Neutrophil (primary cell): ENCODE measurements around the gene FAM13C.

Experiments used
- H3K27ac ChIP-seq: fragments of 200-600 bp; sonication (generic); 2 replicates; pipeline ENCODE4 v1.5.1; 2016; ENCODE audit warnings: mild to moderate bottlenecking, moderate library complexity
- H3K27me3 ChIP-seq: fragments of 200-600 bp; sonication (generic); 2 replicates; pipeline ENCODE4 v1.6.0; 2016; ENCODE audit warnings: mild to moderate bottlenecking
- H3K36me3 ChIP-seq: fragments of 200-600 bp; sonication (generic); 2 replicates; pipeline ENCODE4 v1.5.1; 2017
- H3K4me1 ChIP-seq, 2 experiments: fragments of 200-600 bp in 1 of 2; sonication (generic) in 1 of 2; 1 replicate in 1 of 2; 2 replicates in 1 of 2; pipeline versions ENCODE4 v1.5.1 to v1.6.1; 2013 to 2016; ENCODE audit warnings: low read depth in 1 of 2, low read length in 1 of 2, mild to moderate bottlenecking in 1 of 2, moderate library complexity in 1 of 2; ENCODE audit not compliant: control insufficient read depth in 1 of 2, insufficient read depth in 1 of 2
- H3K4me3 ChIP-seq, 2 experiments: fragments of 200-600 bp in 1 of 2; sonication (generic) in 1 of 2; 1 replicate in 1 of 2; 2 replicates in 1 of 2; pipeline ENCODE4 v1.5.1; 2013 to 2016; ENCODE audit warnings: low read depth in 1 of 2, low read length in 1 of 2, mild to moderate bottlenecking in 1 of 2, moderate library complexity in 1 of 2
- H3K9me3 ChIP-seq: fragments of 200-600 bp; sonication (generic); 2 replicates; pipeline ENCODE4 v1.5.1; 2016
- CTCF ChIP-seq: fragments of 200-600 bp; sonication (generic); IDR thresholded peaks from 2 replicates; pipeline ENCODE4 v1.5.1; 2016; ENCODE audit warnings: antibody characterized with exemption

Gene FAM13C

GRCh38 chr10:59300386-59300785 is 62.0 kb downstream of the FAM13C start:
- no peak for TF ChIP-seq CTCF
- no peaks in the 10 kb centered on the region for H3K27me3 ChIP-seq
- no peak overlapping the region for H3K4me3 ChIP-seq
- no peaks in the 10 kb centered on the region for H3K36me3 ChIP-seq
- no peaks in the 10 kb centered on the region for H3K4me1 ChIP-seq
- H3K9me3 ChIP-seq, result no peaks in the 10 kb centered on the region
- no peak overlapping the region for H3K27ac ChIP-seq

GRCh38 chr10:59299933-59300332 is 62.4 kb downstream of the FAM13C start:
- H3K9me3 ChIP-seq, result no peaks in the 10 kb centered on the region
- no peak overlapping the region for H3K27ac ChIP-seq
- no peak overlapping the region for H3K4me3 ChIP-seq
- no peaks in the 10 kb centered on the region for H3K36me3 ChIP-seq
- H3K27me3 ChIP-seq, result no peaks in the 10 kb centered on the region
- no peaks in the 10 kb centered on the region for H3K4me1 ChIP-seq
- no peak for TF ChIP-seq CTCF

GRCh38 chr10:59290448-59290847 is 71.9 kb downstream of the FAM13C start:
- no peak for TF ChIP-seq CTCF
- H3K4me1 ChIP-seq, result no peaks in the 10 kb centered on the region
- no peaks in the 10 kb centered on the region for H3K27me3 ChIP-seq
- no peak overlapping the region for H3K4me3 ChIP-seq
- H3K9me3 ChIP-seq, result no peaks in the 10 kb centered on the region
- H3K36me3 ChIP-seq, result no peaks in the 10 kb centered on the region
- no peak overlapping the region for H3K27ac ChIP-seq

GRCh38 chr10:59289853-59290252 is 72.5 kb downstream of the FAM13C start:
- TF ChIP-seq CTCF, result no peak
- Histone ChIP-seq H3K27ac (no peak overlapping the region), H3K4me3 (no peak overlapping the region), H3K4me1 (no peaks in the 10 kb centered on the region), H3K9me3 (no peaks in the 10 kb centered on the region), H3K36me3 (no peaks in the 10 kb centered on the region), H3K27me3 (no peaks in the 10 kb centered on the region)

- Histone ChIP-seq H3K4me3 (no peak overlapping the region), H3K36me3 (no peaks in the 10 kb centered on the region), H3K27me3 (no peaks in the 10 kb centered on the region), H3K9me3 (no peaks in the 10 kb centered on the region), H3K4me1 (no peaks in the 10 kb centered on the region), H3K27ac (no peak overlapping the region)
- no peak for TF ChIP-seq CTCF
Measured at GRCh38 chr10:59287587-59288255, 74.6 kb downstream of the FAM13C start.
